WTC11 (cell line): ENCODE data around the gene SARS1. TPM values are rescaled to one million over a fixed set of nuclear protein-coding genes. Genes with fewer than 3 reads are reported as not detected.

Experiments used
- ATAC-seq: fragments of 200-7000 bp; cut with Tn5 transposase; 2 replicates; pipeline ENCODE4 v1.10.0; 2021; ENCODE audit warnings: mild to moderate bottlenecking, moderate library complexity
- CTCF ChIA-PET: fragments of 300-600 bp; sonication (Branson Sonifier 250); formaldehyde crosslinking; loops from one replicate; lab custom pipeline; 2021; ENCODE audit warnings: antibody characterized with exemption; lab: Charles Lee
- POLR2A ChIA-PET: fragments of 350-600 bp; sonication (Branson Sonifier 250); formaldehyde crosslinking; loops from one replicate; lab custom pipeline; 2021; ENCODE audit warnings: antibody characterized with exemption; lab: Charles Lee
- DNase-seq: peaks from one replicate; pipeline ENCODE4 v3.0.0; 2021; ENCODE audit warnings: low spot score
- H3K27ac Mint-ChIP-seq: 2 replicates; pipeline ENCODE4 v1.8.0; 2021; ENCODE audit warnings: mixed read lengths
- H3K27me3 Mint-ChIP-seq: 2 replicates; pipeline ENCODE4 v1.8.0; 2021; ENCODE audit warnings: low read depth, mild to moderate bottlenecking, moderate library complexity, mixed read lengths
- H3K36me3 Mint-ChIP-seq: 2 replicates; pipeline ENCODE4 v1.8.0; 2021; ENCODE audit warnings: mixed read lengths
- H3K4me1 Mint-ChIP-seq: 2 replicates; pipeline ENCODE4 v1.8.0; 2022; ENCODE audit warnings: mixed read lengths
- H3K4me3 Mint-ChIP-seq: 2 replicates; pipeline ENCODE4 v1.8.0; 2021; ENCODE audit warnings: mild to moderate bottlenecking, moderate library complexity, mixed read lengths
- H3K9me3 Mint-ChIP-seq: 2 replicates; pipeline ENCODE4 v1.8.0; 2021; ENCODE audit warnings: mixed read lengths
- AFF4 ChIP-seq: sonication (generic); formaldehyde crosslinking; IDR thresholded peaks from 2 replicates; pipeline ENCODE4 v1.8.1; 2023; ENCODE audit warnings: mild to moderate bottlenecking, missing genetic modification reagents, borderline replicate concordance
- CREB1 ChIP-seq: sonication (generic); formaldehyde crosslinking; IDR thresholded peaks from 2 replicates; pipeline ENCODE4 v1.8.0; 2023; ENCODE audit warnings: mild to moderate bottlenecking, missing genetic modification reagents
- CTCF ChIP-seq: fragments of 200-600 bp; IDR thresholded peaks from 2 replicates; pipeline ENCODE4 v1.8.0; 2022; ENCODE audit warnings: antibody characterized with exemption
- E2F5 ChIP-seq: sonication (generic); formaldehyde crosslinking; IDR thresholded peaks from 2 replicates; pipeline ENCODE4 v1.8.1; 2022; ENCODE audit warnings: mild to moderate bottlenecking, moderate library complexity, missing genetic modification reagents
- ERG ChIP-seq: fragments of 250-450 bp; sonication (Bioruptor Pico); IDR thresholded peaks from 2 replicates; pipeline ENCODE4 v1.8.0; 2021; ENCODE audit warnings: mild to moderate bottlenecking
- ETV6 ChIP-seq: sonication (generic); formaldehyde crosslinking; IDR thresholded peaks from 2 replicates; pipeline ENCODE4 v1.8.1; 2022; ENCODE audit warnings: mild to moderate bottlenecking, missing genetic modification reagents
- JUN ChIP-seq: sonication (generic); formaldehyde crosslinking; IDR thresholded peaks from 2 replicates; pipeline ENCODE4 v1.8.0; 2023; ENCODE audit warnings: mild to moderate bottlenecking, missing genetic modification reagents
- NR1H2 ChIP-seq: sonication (generic); formaldehyde crosslinking; IDR thresholded peaks from 2 replicates; pipeline ENCODE4 v1.9.0; 2021; ENCODE audit warnings: mild to moderate bottlenecking, moderate library complexity, missing genetic modification reagents
- PRDM15 ChIP-seq: sonication (generic); formaldehyde crosslinking; IDR thresholded peaks from 2 replicates; pipeline ENCODE4 v1.8.0; 2022; ENCODE audit warnings: missing genetic modification reagents
- ZBTB43 ChIP-seq: sonication (generic); formaldehyde crosslinking; IDR thresholded peaks from 2 replicates; pipeline ENCODE4 v1.8.1; 2023; ENCODE audit warnings: mild to moderate bottlenecking, missing genetic modification reagents
- ZNF416 ChIP-seq: fragments of 250-450 bp; sonication (Bioruptor Pico); IDR thresholded peaks from 2 replicates; pipeline ENCODE4 v1.9.0; 2021; ENCODE audit warnings: mild to moderate bottlenecking, inconsistent platforms
- ZNF512 ChIP-seq: sonication (generic); formaldehyde crosslinking; IDR thresholded peaks from 2 replicates; pipeline ENCODE4 v1.8.1; 2022; ENCODE audit warnings: missing genetic modification reagents, borderline replicate concordance
- ZSCAN18 ChIP-seq: fragments of 250-450 bp; sonication (Bioruptor Pico); IDR thresholded peaks from 2 replicates; pipeline ENCODE4 v2.1.2; 2022; ENCODE audit warnings: mild to moderate bottlenecking, moderate library complexity
- total RNA-seq: library from RNA; stranded (reverse); gene quantifications from 3 replicates; pipeline ENCODE4 v1.2.3, GENCODE V29; 2021

SARS1 gene
- total RNA-seq, 1 experiment from 2014 or later = 149 TPM

GRCh38 chr1:109186733-109187086 lies 27.0 kb upstream of the SARS1 start (continued):
- TF ChIP-seq E2F5 (CRISPR knock-in tag) (no peak), AFF4 (no peak), PRDM15 (CRISPR knock-in tag) (no peak), CREB1 (CRISPR knock-in tag) (no peak)

GRCh38 chr1:109187127-109187526 lies 26.6 kb upstream of the SARS1 start:
- POLR2A ChIA-PET = interaction anchor here (1.1 kb wide), 1 partner anchor 52 kb away, joined by 3 read pairs; no protein-coding TSS in a partner anchor
- ATAC-seq (no peak), DNase-seq (no peak)
- Mint-ChIP-seq H3K36me3 (no peaks in the 10 kb centered on the region), H3K27ac (no peak overlapping the region), H3K4me1 (peaks cover 10% of the 10 kb centered on the region), H3K9me3 (no peaks in the 10 kb centered on the region), H3K27me3 (no peaks in the 10 kb centered on the region; the same call in 1 of the 2 replicates), H3K4me3 (no peak overlapping the region)
- TF ChIP-seq ZNF416 (no peak), ETV6 (no peak), JUN (no peak), ZNF512 (CRISPR knock-in tag) (no peak), ERG (CRISPR knock-in tag) (no peak), NR1H2 (CRISPR knock-in tag) (no peak), ZBTB43 (CRISPR knock-in tag) (no peak), CREB1 (CRISPR knock-in tag) (no peak), ZSCAN18 (CRISPR knock-in tag) (no peak), CTCF (no peak)
- CTCF ChIA-PET = interaction anchor here (0.7 to 1.7 kb wide), 3 partner anchors 14 to 73 kb away, joined by 3 to 4 read pairs (median 3); partner anchors contain the start of gene ELAPOR1
